ENCODE results near the gene GPC5. TPM values are rescaled to one million over a fixed set of nuclear protein-coding genes. Genes with fewer than 3 reads are reported as not detected.

GPC5 gene
- total RNA-seq, 4 donors from 2014 or later, result 0.47 TPM; not detected in 3

DNA sequence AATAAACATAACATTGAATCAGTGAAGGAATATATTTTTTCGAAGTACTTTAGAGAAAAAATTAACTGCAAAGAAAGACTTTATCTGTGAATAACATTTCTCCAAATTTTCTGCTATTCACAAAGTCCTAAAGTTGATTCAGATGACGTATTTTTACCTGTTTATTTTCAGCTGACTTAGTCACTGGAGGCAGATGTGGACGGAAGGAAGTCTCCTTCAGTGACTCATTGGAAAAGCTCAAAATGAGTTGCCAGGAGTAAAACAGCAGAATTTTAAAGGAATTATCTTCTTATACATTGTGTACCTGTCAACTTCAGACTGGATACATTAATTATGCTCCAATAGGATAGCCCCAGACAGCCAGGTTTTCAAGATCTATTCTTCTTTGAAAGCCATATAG, 1148.8 kb downstream of the GPC5 start:
- Histone ChIP-seq H3K4me1 (no peaks in the 10 kb centered on the region), H3K27ac (no peak overlapping the region), H3K27me3 (no peaks in the 10 kb centered on the region), H3K9me3 (no peaks in the 10 kb centered on the region), H3K4me3 (no peak overlapping the region), H3K36me3 (no peaks in the 10 kb centered on the region)
- no peak for ATAC-seq
- TF ChIP-seq POLR2AphosphoS5 (IDR thresholded peaks at IDR 0.05) (no peak), CTCF (IDR thresholded peaks at IDR 0.05) (no peak), POLR2A (IDR thresholded peaks at IDR 0.05) (no peak), EP300 (IDR thresholded peaks at IDR 0.05) (no peak)
- WGBS, 2 donors (ENCODE audit: low coverage in 1 of 2), result 55 to 67% methylated on average over 3 of the region's 3 CpGs

GRCh38 chr13:92549276-92549675, 1150.9 kb downstream of the GPC5 start:
- H3K4me3 ChIP-seq, result no peak overlapping the region
- no peak overlapping the region for H3K27ac ChIP-seq
- ATAC-seq, result no peak
- H3K9me3 ChIP-seq, result no peaks in the 10 kb centered on the region
- H3K27me3 ChIP-seq, result no peaks in the 10 kb centered on the region
- WGBS, 2 donors (ENCODE audit: low coverage in 1 of 2), result 70 to 85% methylated on average over 1 of the region's 1 CpG
- no peak for TF ChIP-seq CTCF (IDR thresholded peaks at IDR 0.05)
- TF ChIP-seq POLR2AphosphoS5 (IDR thresholded peaks at IDR 0.05), result no peak
- no peak for TF ChIP-seq POLR2A (IDR thresholded peaks at IDR 0.05)
- no peak for TF ChIP-seq EP300 (IDR thresholded peaks at IDR 0.05)
- no peaks in the 10 kb centered on the region for H3K4me1 ChIP-seq
- no peaks in the 10 kb centered on the region for H3K36me3 ChIP-seq

GRCh38 chr13:92553470-92554114, 1155.2 kb downstream of the GPC5 start:
- TF ChIP-seq EP300 (IDR thresholded peaks at IDR 0.05), result no peak
- TF ChIP-seq CTCF (IDR thresholded peaks at IDR 0.05), result no peak
- TF ChIP-seq POLR2AphosphoS5 (IDR thresholded peaks at IDR 0.05), result no peak
- TF ChIP-seq POLR2A (IDR thresholded peaks at IDR 0.05), result no peak
- ATAC-seq, result no peak
- no peaks in the 10 kb centered on the region for H3K36me3 ChIP-seq
- no peak overlapping the region for H3K27ac ChIP-seq
- H3K4me1 ChIP-seq, result no peaks in the 10 kb centered on the region
- 90 to 93% methylated on average over 2 to 3 of the region's 3 CpGs for WGBS, 2 donors (ENCODE audit: low coverage in 1 of 2)
- no peaks in the 10 kb centered on the region for H3K27me3 ChIP-seq
- H3K9me3 ChIP-seq, result no peaks in the 10 kb centered on the region
- no peak overlapping the region for H3K4me3 ChIP-seq

- 63 to 67% methylated on average over 5 of the region's 5 CpGs for WGBS, 2 donors (ENCODE audit: low coverage in 1 of 2)
- TF ChIP-seq POLR2A (IDR thresholded peaks at IDR 0.05), result no peak
- H3K9me3 ChIP-seq, result no peaks in the 10 kb centered on the region
- no peak overlapping the region for H3K4me3 ChIP-seq
- no peaks in the 10 kb centered on the region for H3K4me1 ChIP-seq
- H3K36me3 ChIP-seq, result no peaks in the 10 kb centered on the region
- no peak for ATAC-seq
- H3K27me3 ChIP-seq, result no peaks in the 10 kb centered on the region
- no peak overlapping the region for H3K27ac ChIP-seq
These were observed 1162.5 kb downstream of the GPC5 start for GRCh38 chr13:92560883-92561282.

- Histone ChIP-seq H3K36me3 (no peaks in the 10 kb centered on the region), H3K9me3 (no peaks in the 10 kb centered on the region), H3K27me3 (no peaks in the 10 kb centered on the region), H3K27ac (no peak overlapping the region), H3K4me1 (no peaks in the 10 kb centered on the region), H3K4me3 (no peak overlapping the region)
- ATAC-seq, result no peak
- TF ChIP-seq POLR2A (IDR thresholded peaks at IDR 0.05) (no peak), CTCF (IDR thresholded peaks at IDR 0.05) (no peak), EP300 (IDR thresholded peaks at IDR 0.05) (no peak), POLR2AphosphoS5 (IDR thresholded peaks at IDR 0.05) (no peak)
- 71 to 74% methylated on average over 2 of the region's 2 CpGs for WGBS, 2 donors (ENCODE audit: low coverage in 1 of 2)
These were observed 1166.5 kb downstream of the GPC5 start for GRCh38 chr13:92564942-92565341.
